ENCODE data around the gene KCTD21.
A peak's percentile ranks its signal among the peaks of the same experiment; 100 is the strongest.

KCTD21 gene

GRCh38 chr11:78170874-78171549 is 17.4 kb downstream of the KCTD21 start:
- no peak for DNase-seq

- no peak for DNase-seq
Observed at GRCh38 chr11:78170413-78170812, 18.0 kb downstream of the KCTD21 start.

DNA sequence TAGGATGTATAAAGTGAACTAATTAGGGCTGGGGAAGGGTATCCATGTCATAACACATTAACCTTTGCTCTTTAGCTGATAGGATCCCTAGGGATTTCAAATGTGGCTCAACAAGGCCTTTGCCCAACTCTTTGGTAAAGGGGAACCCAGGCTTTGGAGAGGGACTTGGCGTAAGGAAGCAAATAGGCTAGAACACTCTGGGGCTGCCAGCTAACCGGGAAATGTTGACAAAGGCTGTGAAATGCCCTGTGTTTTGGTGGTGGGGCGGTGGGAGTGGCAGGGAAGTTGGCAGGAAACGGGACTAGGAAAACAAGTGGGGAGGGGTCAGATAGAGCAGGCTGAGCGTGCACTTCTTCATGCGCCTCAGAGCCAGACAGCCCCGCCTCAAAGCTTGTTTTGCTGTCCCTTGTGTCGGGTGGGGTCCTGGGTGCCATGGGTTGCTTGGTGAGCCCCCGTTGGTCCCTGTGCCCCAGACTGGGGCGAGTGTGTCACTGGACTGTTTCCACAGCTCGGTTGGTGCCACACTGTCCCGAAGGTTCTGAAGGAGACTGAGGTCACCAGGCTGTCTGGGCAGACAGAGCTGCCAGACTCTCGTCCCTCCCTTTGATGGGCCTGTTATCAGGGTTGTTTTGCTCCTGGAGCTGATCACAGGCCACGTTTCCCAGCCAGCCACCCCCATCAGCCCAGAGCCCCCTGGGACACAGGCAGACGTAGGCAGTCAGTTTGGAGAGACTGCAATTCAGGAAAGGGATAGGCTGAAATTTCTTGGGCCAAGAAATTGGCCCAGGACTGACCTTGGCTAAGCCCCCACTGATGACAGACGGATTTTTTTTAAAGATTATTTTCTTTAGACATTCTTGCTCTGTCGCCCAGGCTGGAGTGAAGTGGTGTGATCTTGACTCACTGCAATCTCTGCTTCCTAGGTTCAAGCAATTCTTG is 19.6 kb downstream of the KCTD21 start:
- no peak for DNase-seq

DNA sequence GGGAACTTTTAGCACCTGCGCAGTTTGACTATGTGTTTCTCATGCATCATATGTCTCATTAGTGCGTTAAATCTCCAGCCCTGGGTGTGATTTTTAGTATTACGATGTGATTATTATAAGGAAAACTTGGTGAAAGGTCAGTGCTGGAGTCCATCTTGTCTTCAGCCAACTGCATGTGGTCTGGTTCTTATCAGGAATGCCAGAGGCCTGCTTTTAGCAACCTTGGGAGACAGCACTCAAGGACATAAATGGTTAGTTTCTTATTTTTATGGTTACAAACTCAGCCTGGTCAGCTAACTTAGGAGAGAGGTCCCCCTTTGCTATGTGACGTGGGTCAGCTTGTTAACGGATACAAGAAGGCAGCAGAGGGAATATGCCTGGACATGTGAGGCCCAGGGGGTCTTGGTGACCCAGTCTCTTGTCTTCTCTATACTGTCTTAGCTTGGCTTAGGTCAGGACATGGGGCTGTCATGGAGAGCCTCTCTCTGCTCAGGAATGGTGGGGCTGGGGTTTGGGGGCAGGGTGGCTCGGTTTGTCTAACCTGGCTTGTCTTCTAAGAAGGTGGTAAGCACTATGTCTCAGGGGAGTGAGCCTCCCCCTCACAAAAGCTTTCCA is 21.5 kb downstream of the KCTD21 start:
- DNase-seq: no peak

GRCh38 chr11:78164471-78164870 is 24.0 kb downstream of the KCTD21 start:
- DNase-seq: no peak

DNA sequence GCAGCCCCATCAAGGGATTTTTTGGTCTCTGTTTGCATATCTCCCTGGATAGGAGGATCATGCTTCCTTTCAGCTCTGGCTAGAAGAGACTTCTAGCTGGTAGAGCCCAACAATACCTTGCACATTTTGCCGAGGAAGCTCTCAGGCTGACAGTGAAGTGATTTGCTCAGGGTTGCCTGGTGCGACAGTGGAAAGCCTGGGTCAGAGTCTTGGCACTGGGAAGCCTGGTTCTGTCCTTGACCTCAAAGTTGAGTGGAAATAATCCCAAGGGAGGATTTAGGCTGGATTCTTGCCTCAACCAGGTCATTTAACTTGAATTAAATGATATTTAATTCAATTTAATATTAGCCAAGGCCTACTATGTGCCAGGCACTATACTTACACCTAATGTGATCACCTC is 24.6 kb downstream of the KCTD21 start:
- no peak for DNase-seq

DNA sequence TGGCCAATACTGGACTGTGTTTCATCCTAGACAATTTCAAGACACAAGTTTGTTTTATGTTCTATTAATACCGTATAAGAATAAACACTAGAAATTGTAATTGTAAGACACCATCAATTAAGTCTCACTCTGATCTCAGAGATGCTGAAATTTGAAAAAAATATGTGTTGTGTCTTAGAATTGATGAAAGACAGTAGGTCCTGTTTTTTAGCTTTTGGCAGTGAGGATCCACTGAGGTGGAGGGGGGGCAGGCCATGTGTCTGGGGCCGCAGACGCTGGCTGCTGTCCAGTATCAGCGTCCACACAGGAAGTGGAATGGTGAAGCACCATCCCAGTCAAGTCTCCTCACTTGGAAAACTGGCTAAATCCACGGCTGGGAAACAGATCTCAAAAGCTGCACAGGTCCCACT is 26.5 kb downstream of the KCTD21 start:
- no peak for DNase-seq

DNA sequence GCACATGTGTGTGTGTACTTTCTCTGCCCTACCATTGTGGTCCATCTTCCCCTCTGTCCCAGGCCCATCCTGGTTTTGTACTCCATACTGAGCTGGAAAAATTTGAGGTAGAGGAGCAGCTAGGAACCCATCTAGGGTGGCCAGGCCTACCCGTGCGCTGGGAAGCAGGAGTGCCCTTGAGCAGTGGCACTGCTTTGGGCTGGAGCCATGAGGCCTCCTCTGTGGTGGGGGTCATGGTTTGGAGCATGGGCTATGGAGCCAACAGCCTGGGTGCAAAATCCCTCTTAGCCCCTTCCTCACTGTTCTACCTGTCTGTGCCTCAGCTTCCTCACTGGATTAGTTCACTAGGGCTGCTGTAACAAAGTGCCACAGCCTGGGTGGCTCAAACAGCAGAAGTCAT is 27.1 kb downstream of the KCTD21 start:
- no peak for DNase-seq

DNA sequence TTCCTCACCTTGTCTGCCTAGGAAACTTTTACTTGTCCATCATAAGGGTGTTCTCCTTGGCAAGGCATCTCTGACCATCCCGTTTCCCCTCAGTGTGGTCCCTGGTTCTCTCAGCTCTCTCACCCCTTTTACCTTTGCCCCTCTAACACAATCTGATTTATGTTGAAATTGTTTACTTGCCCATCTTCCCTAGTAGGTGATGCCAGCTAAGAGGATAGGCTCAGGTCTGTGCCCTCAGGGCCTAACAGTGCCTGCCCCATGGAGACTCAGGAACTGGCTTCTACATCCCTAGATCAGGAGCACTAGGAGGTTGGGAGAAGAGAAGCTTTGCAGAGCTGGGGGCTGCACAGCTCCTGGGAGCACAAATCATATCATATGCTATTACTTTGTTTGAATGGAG is 27.9 kb downstream of the KCTD21 start:
- no peak for DNase-seq

- DNase-seq: no peak
Observed at GRCh38 chr11:78158987-78159652, 29.3 kb downstream of the KCTD21 start.

DNA sequence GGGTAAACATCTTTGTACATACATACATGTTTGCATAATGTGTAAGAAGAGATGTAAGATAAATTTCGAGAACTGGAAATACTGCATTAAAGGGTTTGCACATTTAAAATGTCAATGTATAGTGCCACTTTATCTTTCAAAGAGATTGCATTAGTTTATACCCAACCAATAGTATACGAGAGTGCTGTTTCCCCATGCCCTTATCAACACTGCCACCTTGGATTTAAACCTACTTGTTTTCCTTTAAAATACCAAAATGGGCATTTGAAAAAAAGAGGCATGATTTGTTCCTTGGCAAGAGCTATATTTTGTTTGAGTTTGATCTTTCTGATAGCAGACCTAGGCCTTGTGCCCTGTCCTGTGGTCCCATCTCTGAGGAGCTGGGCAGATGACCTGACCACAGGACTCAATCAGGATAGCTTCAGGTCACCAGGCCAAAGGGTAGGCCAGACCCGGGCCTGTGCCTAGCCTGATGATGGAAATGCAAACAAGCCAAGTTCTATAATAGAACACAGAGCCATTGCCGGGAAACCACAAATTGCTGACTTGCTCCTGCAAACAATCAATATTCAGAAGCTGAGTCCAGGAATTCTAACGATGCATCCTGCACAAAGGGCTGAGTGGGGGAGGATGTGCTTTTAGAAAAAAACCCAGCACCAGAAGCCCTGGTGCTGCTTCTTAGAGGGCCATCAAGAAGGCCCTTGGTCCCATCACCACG is 32.1 kb downstream of the KCTD21 start:
- DNase-seq: no peak

DNA sequence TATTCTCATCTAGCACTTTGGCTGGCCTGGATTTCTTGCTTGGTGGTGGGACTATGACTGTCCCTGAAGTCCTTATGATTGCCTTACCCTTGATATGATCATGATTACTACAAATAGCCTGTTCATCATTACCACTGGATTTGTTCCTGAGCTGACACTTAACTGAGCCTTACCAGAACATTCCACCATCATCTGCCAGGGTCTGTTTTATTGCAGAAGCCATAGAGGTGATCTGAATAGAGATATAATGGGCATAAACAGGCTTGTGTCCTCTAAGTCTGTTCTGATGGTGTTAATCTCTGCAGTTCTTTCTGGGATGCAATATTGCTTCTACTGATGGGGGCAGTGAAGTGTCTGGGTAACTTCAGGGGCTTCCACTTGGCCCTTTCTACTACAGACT is 36.6 kb downstream of the KCTD21 start:
- no peak for DNase-seq

- DNase-seq: no peak
Observed at GRCh38 chr11:78150754-78151153, 37.7 kb downstream of the KCTD21 start.

- DNase-seq: no peak
Observed at GRCh38 chr11:78150346-78150745, 38.1 kb downstream of the KCTD21 start.

DNA sequence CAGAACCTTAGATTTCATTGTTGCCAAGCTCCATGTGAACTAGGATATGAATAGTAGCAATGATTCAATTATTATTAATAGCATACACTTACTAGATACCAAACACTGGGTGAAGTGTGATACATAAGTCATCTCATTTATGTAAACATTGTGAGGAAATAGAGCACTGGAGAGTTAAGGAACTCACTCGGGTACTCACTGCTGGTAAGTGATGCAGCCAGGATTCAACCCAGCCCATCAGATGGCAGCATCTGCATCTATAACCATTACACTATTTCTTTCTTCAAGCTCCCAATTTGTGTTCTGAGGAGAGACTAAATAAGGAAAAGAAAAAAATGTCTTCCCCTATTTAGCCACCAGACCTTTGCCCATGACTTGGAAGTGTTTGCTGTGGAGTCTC is 38.8 kb downstream of the KCTD21 start:
- DNase-seq: no peak

GRCh38 chr11:78147807-78148206 is 40.6 kb downstream of the KCTD21 start:
- peak; percentile 75 for DNase-seq

GRCh38 chr11:78145511-78146025 is 42.9 kb downstream of the KCTD21 start:
- DNase-seq: no peak

- no peak for DNase-seq
Observed at GRCh38 chr11:78140392-78141077, 47.9 kb downstream of the KCTD21 start.

DNA sequence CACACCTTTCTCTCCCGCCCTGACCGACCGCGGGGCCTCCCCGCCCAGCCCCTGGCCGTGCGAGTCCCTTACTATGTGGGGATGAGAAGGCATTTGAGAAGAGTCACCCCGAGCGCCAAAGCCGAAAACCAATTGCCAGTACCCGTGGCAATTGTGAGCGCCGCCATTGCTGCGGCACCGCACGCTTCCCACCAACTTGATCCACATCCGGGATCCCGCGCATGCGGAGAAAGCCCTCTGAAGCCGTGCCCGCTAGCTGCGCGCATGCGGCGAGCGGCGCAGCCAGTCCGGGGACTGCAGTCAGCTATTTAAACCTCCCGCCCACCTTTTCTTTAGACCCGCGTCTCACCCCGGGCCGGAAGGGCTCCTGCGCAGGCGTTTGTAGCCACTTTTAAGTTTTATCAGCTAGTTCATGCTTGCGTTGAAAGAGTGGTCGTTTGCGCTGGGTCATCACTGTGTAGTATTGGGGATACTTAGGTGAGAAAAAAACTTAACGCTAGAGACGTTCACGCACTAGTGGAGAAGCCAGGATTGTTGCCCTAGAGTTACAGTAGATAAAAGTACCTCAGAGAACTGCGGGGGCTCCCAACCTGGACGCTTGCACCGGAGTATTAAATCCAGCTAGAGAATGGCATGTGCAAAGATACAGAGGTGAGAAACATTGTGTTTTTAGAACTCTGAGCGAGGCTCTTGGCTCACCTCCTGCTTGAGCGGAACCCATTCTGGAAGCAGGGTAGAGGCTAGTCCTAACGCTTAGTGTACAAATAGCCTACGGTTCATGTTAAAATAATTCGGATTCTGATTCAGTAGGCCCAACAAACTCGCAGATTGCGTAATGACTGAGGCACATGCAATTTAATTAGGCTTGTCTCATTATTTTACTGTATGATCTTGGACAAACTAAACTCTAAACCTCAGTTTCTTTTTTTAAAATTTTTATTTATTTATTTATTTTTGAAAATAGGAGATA is 48.7 kb downstream of the KCTD21 start, which contains the start of gene ALG8:
Gene ALG8 (minus strand): TSS at position 205 of the 970 bp plus-strand sequence. CDS start 38 bp downstream, at position 167.
- peak; percentile 89 for DNase-seq

DNA sequence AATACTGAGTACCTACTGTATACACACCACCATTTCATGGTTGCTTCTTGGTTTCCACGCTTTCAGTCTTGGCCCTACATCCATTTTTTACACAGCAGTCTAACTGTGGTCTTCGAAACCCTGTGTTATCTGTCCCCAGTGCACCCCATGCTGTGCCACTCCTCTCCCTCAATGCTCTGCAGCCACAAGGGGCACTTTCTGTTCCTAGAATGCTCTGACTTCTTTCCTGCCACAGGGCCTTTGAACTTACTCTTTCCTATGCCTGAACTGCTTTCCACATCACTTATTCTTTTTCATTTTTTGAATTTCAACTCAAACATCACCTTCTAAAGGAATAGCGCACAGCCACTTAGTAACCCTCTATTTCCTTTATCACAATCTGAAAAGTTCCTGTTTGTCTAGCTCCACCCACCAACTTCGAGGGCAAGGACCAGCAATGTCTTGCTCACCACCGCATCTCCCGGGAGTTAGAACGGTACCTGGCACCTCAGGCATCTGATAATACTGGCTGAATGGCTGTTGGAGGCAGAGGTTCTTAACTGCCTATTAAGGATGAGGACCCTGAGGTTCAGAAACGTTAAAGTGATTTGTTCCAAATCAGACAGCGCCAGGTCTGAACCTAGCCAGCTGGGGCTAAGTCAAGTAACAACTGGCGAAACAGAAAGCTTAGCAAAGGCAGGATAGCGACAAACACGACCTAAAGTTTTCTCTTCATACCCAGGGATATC is 49.6 kb downstream of the KCTD21 start:
- DNase-seq: no peak

Measured in NCI-H2107 (cell line).